Uterus (tissue), 4 donors: ENCODE results near the gene KIAA0753. TPM values are rescaled to one million over a fixed set of nuclear protein-coding genes. Genes with fewer than 3 reads are reported as not detected.

Experiments
- DNase-seq, 2 donors: peaks; one replicate each; pipeline ENCODE4 v3.0.0-alpha.2; 2019 to 2020
- H3K27ac ChIP-seq, 2 donors: fragments of 200-600 bp; sonication (generic); 1 replicate in 1 of 2; 2 replicates in 1 of 2; pipeline ENCODE4 v1.5.1; 2016 to 2018
- H3K27me3 ChIP-seq, 2 donors: fragments of 200-600 bp; sonication (generic); one replicate each; pipeline ENCODE4 v1.5.1; 2018 to 2019; ENCODE audit warnings: control low read depth in 1 of 2
- H3K36me3 ChIP-seq, 2 donors: fragments of 200-600 bp; sonication (generic); one replicate each; pipeline ENCODE4 v1.5.1; 2019; ENCODE audit warnings: control low read depth in 1 of 2
- H3K4me1 ChIP-seq, 2 donors: fragments of 200-600 bp; sonication (generic); one replicate each; pipeline ENCODE4 v1.5.1; 2018 to 2019; ENCODE audit warnings: control low read depth in 1 of 2
- H3K4me3 ChIP-seq, 2 donors: fragments of 200-600 bp; sonication (generic); 1 replicate in 1 of 2; 2 replicates in 1 of 2; pipeline ENCODE4 v1.5.1; 2018 to 2019; ENCODE audit warnings: mild to moderate bottlenecking in 1 of 2
- H3K9me3 ChIP-seq, 2 donors: fragments of 200-600 bp; sonication (generic); one replicate each; pipeline ENCODE4 v1.5.1; 2019; ENCODE audit warnings: control low read depth in 1 of 2
- CTCF ChIP-seq, 4 experiments: fragments of 200-600 bp in 2 of 4; fragments of 450-650 bp in 2 of 4; sonication (generic) in 2 of 4; IDR thresholded peaks; one replicate each; pipeline ENCODE4 v1.5.1; 2016 to 2019; ENCODE audit warnings: antibody characterized with exemption in 4 of 4, mild to moderate bottlenecking in 2 of 4, moderate library complexity in 1 of 4
- POLR2A ChIP-seq, 2 donors: fragments of 450-650 bp; IDR thresholded peaks; one replicate each; pipeline ENCODE4 v1.6.1; 2016; ENCODE audit warnings: antibody characterized with exemption in 2 of 2, mild to moderate bottlenecking in 1 of 2, moderate library complexity in 1 of 2
- intact Hi-C: fragments of 100-400 bp; cut with DNase I; formaldehyde crosslinking; loops from one replicate; pipeline ENCODE4 v1.15.1; 2023; ENCODE audit warnings: low total_unique reads
- total RNA-seq, 4 donors: library from RNA; depleted of rRNA in 3 of 4; stranded (reverse); fragments of >200 nt in 3 of 4; gene quantifications; one replicate each; pipeline versions ENCODE4 v1.1.0 to v1.2.4, GENCODE V29; 2014 to 2023
- donor health status: DM: yes; HTN: yes; CAD: no.

The KIAA0753 gene
- total RNA-seq, 4 donors from 2014 or later: 6.2 to 52.3 (median 28.8) TPM

DNA sequence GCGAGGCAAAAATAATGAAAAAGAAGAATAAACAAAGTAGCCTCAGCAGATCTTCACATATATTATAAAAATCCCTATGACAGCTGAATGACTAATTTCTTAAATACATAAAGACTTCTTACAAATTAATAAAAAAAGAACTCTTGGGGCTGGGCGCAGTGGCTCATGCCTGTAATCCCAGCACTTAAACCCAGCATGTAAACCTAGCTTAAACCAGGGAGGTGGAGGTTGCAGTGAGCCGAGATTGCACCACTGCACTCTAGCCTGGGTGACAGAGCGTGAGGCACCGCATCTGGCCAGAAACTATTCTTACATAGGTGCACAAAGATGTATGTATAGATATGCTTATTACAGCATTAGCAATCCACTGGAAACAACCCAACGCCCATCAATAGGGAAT is 38.7 kb upstream of the KIAA0753 start:
- Histone ChIP-seq H3K9me3 (no peaks in the 10 kb centered on the region), H3K4me3 (no peak overlapping the region), H3K36me3 (no peaks in the 10 kb centered on the region), H3K27me3 (peaks cover 0 to 4% of the 10 kb centered on the region in 2 donors), H3K4me1 (no peaks in the 10 kb centered on the region), H3K27ac (no peak overlapping the region)
- no peak for DNase-seq
- intact Hi-C loops: no loop called here
- TF ChIP-seq POLR2A (IDR thresholded peaks at IDR 0.05) (no peak), CTCF (IDR thresholded peaks at IDR 0.05) (no peak)

DNA sequence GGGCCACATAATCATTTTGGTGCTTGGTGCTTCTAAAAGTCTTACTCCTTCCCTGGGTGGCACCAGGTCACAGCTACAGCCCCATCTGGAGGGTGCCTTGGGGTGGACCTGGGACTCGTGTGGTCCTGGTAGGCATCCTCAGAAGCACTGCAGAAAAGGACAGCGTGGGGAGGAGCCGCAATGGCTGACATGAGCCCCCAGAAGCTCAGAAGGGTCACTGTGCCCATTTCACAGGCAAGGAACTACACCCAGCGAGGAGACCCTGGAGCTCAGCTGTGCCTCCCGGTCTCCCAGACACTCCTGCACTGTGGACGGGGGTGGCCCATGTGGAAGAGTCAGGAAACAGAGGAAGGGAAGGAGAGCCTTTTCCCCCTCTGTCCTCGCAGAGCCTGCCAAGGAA is 37.4 kb upstream of the KIAA0753 start:
- no peaks in the 10 kb centered on the region for H3K36me3 ChIP-seq
- intact Hi-C loops: no loop called here
- H3K27ac ChIP-seq: no peak overlapping the region
- no peaks in the 10 kb centered on the region for H3K9me3 ChIP-seq
- H3K4me3 ChIP-seq: no peak overlapping the region
- peaks cover 0 to 4% of the 10 kb centered on the region in 2 donors for H3K27me3 ChIP-seq
- no peaks in the 10 kb centered on the region for H3K4me1 ChIP-seq
- TF ChIP-seq CTCF (IDR thresholded peaks at IDR 0.05): no peak
- TF ChIP-seq POLR2A (IDR thresholded peaks at IDR 0.05): no peak
- no peak for DNase-seq

DNA sequence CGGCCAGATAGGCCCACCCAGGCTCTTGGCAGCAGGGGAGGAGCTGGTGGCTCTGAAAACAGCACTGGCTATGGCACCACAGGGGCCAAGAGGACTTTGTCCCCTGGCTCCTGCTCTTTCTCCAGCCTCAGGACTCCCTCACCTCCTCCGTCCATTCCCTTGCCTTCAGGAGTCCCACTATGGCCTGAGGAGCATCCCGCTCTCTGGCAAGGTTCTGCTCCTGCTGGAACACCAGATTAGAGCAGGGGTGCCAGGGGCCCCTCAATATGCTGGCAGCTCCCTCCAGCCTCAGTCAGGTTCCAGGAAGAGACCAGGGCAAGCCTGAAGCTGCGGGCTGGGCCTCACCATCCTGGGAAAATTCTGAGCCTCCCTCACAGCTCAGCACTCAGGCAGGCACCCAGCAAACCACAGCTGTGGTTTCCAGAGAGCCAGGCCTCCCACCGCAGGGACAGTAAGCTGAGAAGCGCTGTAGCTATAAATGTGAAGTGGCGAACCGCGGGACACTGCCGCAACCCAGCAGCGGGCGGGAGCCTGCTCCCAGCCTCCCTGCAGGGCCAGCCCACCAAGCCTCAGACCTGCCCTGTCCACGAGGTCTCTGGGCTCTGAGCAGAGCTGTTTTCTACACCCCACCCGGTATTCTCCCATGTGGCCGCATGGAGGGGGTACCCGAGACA is 36.8 kb upstream of the KIAA0753 start:
- no peak for DNase-seq
- peaks cover 0 to 4% of the 10 kb centered on the region in 2 donors for H3K27me3 ChIP-seq
- no peak for TF ChIP-seq CTCF (IDR thresholded peaks at IDR 0.05)
- TF ChIP-seq POLR2A (IDR thresholded peaks at IDR 0.05): no peak
- H3K4me1 ChIP-seq: no peaks in the 10 kb centered on the region
- H3K36me3 ChIP-seq: no peaks in the 10 kb centered on the region
- no peaks in the 10 kb centered on the region for H3K9me3 ChIP-seq
- intact Hi-C loops: no loop called here
- no peak overlapping the region for H3K27ac ChIP-seq
- no peak overlapping the region for H3K4me3 ChIP-seq

- Histone ChIP-seq H3K27ac (no peak overlapping the region), H3K4me1 (no peaks in the 10 kb centered on the region), H3K4me3 (no peak overlapping the region), H3K9me3 (no peaks in the 10 kb centered on the region), H3K36me3 (no peaks in the 10 kb centered on the region), H3K27me3 (peaks cover 0 to 4% of the 10 kb centered on the region in 2 donors)
- intact Hi-C loops: no loop called here
- no peak for TF ChIP-seq CTCF (IDR thresholded peaks at IDR 0.05)
- no peak for TF ChIP-seq POLR2A (IDR thresholded peaks at IDR 0.05)
- DNase-seq: no peak
Measured at GRCh38 chr17:6676802-6677157, 36.3 kb upstream of the KIAA0753 start.

DNA sequence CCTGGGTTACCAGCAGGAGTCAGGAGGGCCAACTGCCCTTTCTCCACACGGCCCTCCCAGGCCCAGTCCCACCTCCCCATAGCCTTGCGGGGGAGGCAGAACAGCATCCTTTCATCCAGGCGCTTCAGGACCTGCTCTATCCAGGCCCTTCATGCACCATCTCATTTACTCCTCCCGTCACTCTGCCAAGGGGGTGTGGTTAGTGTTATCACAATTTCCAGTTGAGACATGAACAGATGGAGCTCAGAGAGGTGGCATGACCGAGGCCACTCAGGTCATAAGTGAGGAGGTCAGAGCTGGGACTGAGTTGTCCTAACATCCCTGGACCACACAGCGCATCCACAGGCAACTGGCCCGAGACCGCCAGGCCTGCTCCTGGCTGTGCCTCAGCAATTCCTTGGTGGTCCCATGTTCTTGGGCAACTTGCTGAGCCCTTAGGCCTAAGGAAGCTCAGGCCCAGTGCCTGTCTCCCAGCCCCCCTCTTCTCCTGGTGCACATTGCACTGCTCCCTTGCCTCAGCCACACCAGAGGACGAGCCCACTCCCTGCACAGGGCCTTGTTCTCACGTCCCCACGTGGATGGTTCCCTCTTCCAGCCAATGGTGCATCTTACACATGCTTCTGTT is 34.8 kb upstream of the KIAA0753 start:
- H3K36me3 ChIP-seq: no peaks in the 10 kb centered on the region
- H3K9me3 ChIP-seq: no peaks in the 10 kb centered on the region
- no peak for TF ChIP-seq POLR2A (IDR thresholded peaks at IDR 0.05)
- no peak for TF ChIP-seq CTCF (IDR thresholded peaks at IDR 0.05)
- H3K27ac ChIP-seq: no peak overlapping the region
- peaks cover 0 to 4% of the 10 kb centered on the region in 2 donors for H3K27me3 ChIP-seq
- intact Hi-C loops: no loop called here
- DNase-seq: no peak
- H3K4me1 ChIP-seq: no peaks in the 10 kb centered on the region
- H3K4me3 ChIP-seq: no peak overlapping the region
